SK-N-SH treated with all-trans-retinoic acid at 6 μM for 48 hours (cell line): Measurements from ENCODE around the gene TDRD15.

ENCODE experiments used
- CSDC2 ChIP-seq: fragments of 250-450 bp; sonication (Bioruptor Pico); IDR thresholded peaks from 2 replicates; pipeline ENCODE4 v1.5.0; 2020; ENCODE audit warnings: mild to moderate bottlenecking, moderate library complexity
- PATZ1 ChIP-seq: fragments of 250-450 bp; sonication (Bioruptor Pico); IDR thresholded peaks from 2 replicates; pipeline ENCODE4 v1.8.0; 2020; ENCODE audit warnings: mild to moderate bottlenecking, moderate library complexity, borderline replicate concordance
- RARB ChIP-seq: fragments of 250-450 bp; sonication (Bioruptor Pico); IDR thresholded peaks from 2 replicates; pipeline ENCODE4 v1.8.0; 2021; ENCODE audit warnings: mild to moderate bottlenecking, moderate library complexity
- TCF4 ChIP-seq: fragments of 250-450 bp; sonication (Bioruptor Pico); IDR thresholded peaks from 2 replicates; pipeline ENCODE4 v1.8.0; 2021; ENCODE audit warnings: mild to moderate bottlenecking, moderate library complexity, borderline replicate concordance
- ZFP3 ChIP-seq: fragments of 250-450 bp; sonication (Bioruptor Pico); IDR thresholded peaks from 2 replicates; pipeline ENCODE4 v1.5.0; 2020; ENCODE audit warnings: mild to moderate bottlenecking, moderate library complexity
- ZFP30 ChIP-seq: fragments of 450-650 bp; formaldehyde crosslinking; IDR thresholded peaks from 2 replicates; pipeline ENCODE4 v1.5.0; 2022; ENCODE audit warnings: mild to moderate bottlenecking, moderate library complexity

- TF ChIP-seq PATZ1 (CRISPR knock-in tag) = no peak
- no peak for TF ChIP-seq ZFP3
- TF ChIP-seq ZFP30 (CRISPR knock-in tag) = no peak
- TF ChIP-seq TCF4 (CRISPR knock-in tag) = no peak
- TF ChIP-seq RARB (CRISPR knock-in tag) = no peak
- no peak for TF ChIP-seq CSDC2 (CRISPR knock-in tag)
Measured at GRCh38 chr2:21103274-21103891, 20.4 kb upstream of the TDRD15 start.
